DND-41 (cell line): ENCODE measurements around the gene GRAMD4.
A peak's percentile ranks its signal among the peaks of the same experiment; 100 is the strongest.

Source experiments
- ATAC-seq: fragments of 200-7000 bp; cut with Tn5 transposase; 3 replicates; pipeline ENCODE4 v1.9.1; 2021; ENCODE audit warnings: low read depth; ENCODE audit not compliant: insufficient read depth
- DNase-seq: peaks from one replicate; pipeline ENCODE4 v3.0.0-alpha.2; 2020
- H2AFZ ChIP-seq: 2 replicates; pipeline ENCODE4 v1.6.0; 2012; ENCODE audit warnings: low read depth, low read length
- H3K27ac ChIP-seq: 2 replicates; pipeline ENCODE4 v1.5.1; 2012; ENCODE audit warnings: low read length, inconsistent platforms
- H3K27me3 ChIP-seq: fragments of 200-600 bp; sonication (generic); 2 replicates; pipeline ENCODE4 v1.6.0; 2012; ENCODE audit warnings: low read length, mild to moderate bottlenecking, inconsistent platforms; ENCODE audit not compliant: insufficient read depth, poor library complexity
- H3K36me3 ChIP-seq: 2 replicates; pipeline ENCODE4 v1.5.1; 2012; ENCODE audit warnings: low read length, inconsistent platforms; ENCODE audit not compliant: insufficient read depth
- H3K4me1 ChIP-seq: 2 replicates; pipeline ENCODE4 v1.5.1; 2012; ENCODE audit warnings: mild to moderate bottlenecking, low read length; ENCODE audit not compliant: insufficient read depth
- H3K4me2 ChIP-seq: 2 replicates; pipeline ENCODE4 v1.6.0; 2012; ENCODE audit warnings: mild to moderate bottlenecking, moderate library complexity, low read length, inconsistent platforms; ENCODE audit not compliant: insufficient read depth
- H3K4me3 ChIP-seq, 2 experiments: fragments of 200-600 bp in 1 of 2; shearing (Covaris generic) in 1 of 2; 2 replicates each; pipeline ENCODE4 v1.5.1; 2012 to 2016; ENCODE audit warnings: inconsistent platforms in 2 of 2, low read length in 2 of 2, mild to moderate bottlenecking in 2 of 2, low read depth in 1 of 2, moderate library complexity in 1 of 2
- H3K79me2 ChIP-seq: 2 replicates; pipeline ENCODE4 v1.6.0; 2012; ENCODE audit warnings: low read length, inconsistent platforms; ENCODE audit not compliant: insufficient read depth
- H3K9ac ChIP-seq: 2 replicates; pipeline ENCODE4 v1.6.0; 2012; ENCODE audit warnings: low read depth, mild to moderate bottlenecking, inconsistent platforms, low read length, moderate library complexity
- H3K9me3 ChIP-seq: 2 replicates; pipeline ENCODE4 v1.5.1; 2012; ENCODE audit warnings: low read length, moderate library complexity, mild to moderate bottlenecking, inconsistent platforms; ENCODE audit not compliant: insufficient read depth, severe bottlenecking
- H4K20me1 ChIP-seq: 2 replicates; pipeline ENCODE4 v1.6.0; 2012; ENCODE audit warnings: low read length; ENCODE audit not compliant: insufficient read depth
- EZH2 ChIP-seq: IDR thresholded peaks from 3 replicates; pipeline ENCODE4 v1.6.1; 2012; ENCODE audit warnings: borderline replicate concordance, low read depth, mild to moderate bottlenecking, moderate library complexity, low read length, inconsistent platforms; ENCODE audit not compliant: severe bottlenecking
- TF ChIP-seq, protein P1 (sequence below): IDR thresholded peaks from 2 replicates; pipeline ENCODE4 v1.5.1; 2012; ENCODE audit warnings: borderline replicate concordance, low read length, moderate library complexity, mild to moderate bottlenecking; ENCODE audit not compliant: poor library complexity, severe bottlenecking; ENCODE audit errors: extremely low read depth

Gene GRAMD4

GRCh38 chr22:46580940-46581537 lies 39.1 kb upstream of the GRAMD4 start:
- H3K27me3 ChIP-seq, result no peaks in the 10 kb centered on the region
- peaks cover 72% of the 10 kb centered on the region for H4K20me1 ChIP-seq
- no peak for TF ChIP-seq EZH2
- TF ChIP-seq, protein P1, sequence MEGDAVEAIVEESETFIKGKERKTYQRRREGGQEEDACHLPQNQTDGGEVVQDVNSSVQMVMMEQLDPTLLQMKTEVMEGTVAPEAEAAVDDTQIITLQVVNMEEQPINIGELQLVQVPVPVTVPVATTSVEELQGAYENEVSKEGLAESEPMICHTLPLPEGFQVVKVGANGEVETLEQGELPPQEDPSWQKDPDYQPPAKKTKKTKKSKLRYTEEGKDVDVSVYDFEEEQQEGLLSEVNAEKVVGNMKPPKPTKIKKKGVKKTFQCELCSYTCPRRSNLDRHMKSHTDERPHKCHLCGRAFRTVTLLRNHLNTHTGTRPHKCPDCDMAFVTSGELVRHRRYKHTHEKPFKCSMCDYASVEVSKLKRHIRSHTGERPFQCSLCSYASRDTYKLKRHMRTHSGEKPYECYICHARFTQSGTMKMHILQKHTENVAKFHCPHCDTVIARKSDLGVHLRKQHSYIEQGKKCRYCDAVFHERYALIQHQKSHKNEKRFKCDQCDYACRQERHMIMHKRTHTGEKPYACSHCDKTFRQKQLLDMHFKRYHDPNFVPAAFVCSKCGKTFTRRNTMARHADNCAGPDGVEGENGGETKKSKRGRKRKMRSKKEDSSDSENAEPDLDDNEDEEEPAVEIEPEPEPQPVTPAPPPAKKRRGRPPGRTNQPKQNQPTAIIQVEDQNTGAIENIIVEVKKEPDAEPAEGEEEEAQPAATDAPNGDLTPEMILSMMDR, result no peak
- DNase-seq, result no peak
- peak overlapping the region; percentile 38; the same call in 1 of the 2 replicates for H3K27ac ChIP-seq
- H3K4me3 ChIP-seq, result no peak overlapping the region
- H3K36me3 ChIP-seq, result peaks cover 43% of the 10 kb centered on the region
- H2AFZ ChIP-seq, result no peak overlapping the region
- peaks cover 53% of the 10 kb centered on the region for H3K4me1 ChIP-seq
- no peaks in the 10 kb centered on the region for H3K9me3 ChIP-seq
- no peak overlapping the region for H3K9ac ChIP-seq
- peak overlapping the region; percentile 25; the same call in 1 of the 2 replicates for H3K4me2 ChIP-seq
- peaks cover 88% of the 10 kb centered on the region for H3K79me2 ChIP-seq
- no peak for ATAC-seq

GRCh38 chr22:46581538-46582244 lies 38.5 kb upstream of the GRAMD4 start:
- Histone ChIP-seq H3K9ac (0 out of 2 replicates have a peak overlapping the region, but pooled peaks have one; percentile 1), H2AFZ (no peak overlapping the region), H4K20me1 (peaks cover 79% of the 10 kb centered on the region), H3K4me1 (peaks cover 51% of the 10 kb centered on the region), H3K4me3 (no peak overlapping the region), H3K27ac (peak overlapping the region; percentile 38), H3K4me2 (0 out of 2 replicates have a peak overlapping the region, but pooled peaks have one; percentile 25), H3K79me2 (peaks cover 95% of the 10 kb centered on the region), H3K36me3 (peaks cover 44% of the 10 kb centered on the region), H3K9me3 (no peaks in the 10 kb centered on the region), H3K27me3 (no peaks in the 10 kb centered on the region)
- ATAC-seq, result no peak
- TF ChIP-seq, protein P1, result no peak
- no peak for TF ChIP-seq EZH2
- no peak for DNase-seq

- H4K20me1 ChIP-seq, result peaks cover 86% of the 10 kb centered on the region
- DNase-seq, result no peak
- H3K4me3 ChIP-seq, result no peak overlapping the region
- H3K9me3 ChIP-seq, result no peaks in the 10 kb centered on the region
- no peak overlapping the region for H2AFZ ChIP-seq
- peaks cover 100% of the 10 kb centered on the region for H3K79me2 ChIP-seq
- peaks cover 58% of the 10 kb centered on the region for H3K4me1 ChIP-seq
- TF ChIP-seq EZH2, result no peak
- TF ChIP-seq, protein P1, result no peak
- H3K27me3 ChIP-seq, result no peaks in the 10 kb centered on the region
- no peak for ATAC-seq
- peak overlapping the region; percentile 38; the same call in 1 of the 2 replicates for H3K27ac ChIP-seq
- no peak overlapping the region for H3K4me2 ChIP-seq
- H3K36me3 ChIP-seq, result peaks cover 50% of the 10 kb centered on the region
- H3K9ac ChIP-seq, result no peak overlapping the region
Observed at GRCh38 chr22:46582281-46582933, 37.8 kb upstream of the GRAMD4 start.
